WI38 (cell line): ENCODE results near the gene SHROOM3.

ENCODE experiments used
- H3K4me3 ChIP-seq: 2 replicates; pipeline ENCODE4 v1.5.1; 2011; ENCODE audit warnings: low read depth, mild to moderate bottlenecking, control low read depth, low read length
- CTCF ChIP-seq: IDR thresholded peaks from 2 replicates; pipeline ENCODE4 v1.5.1; 2012; ENCODE audit warnings: low read depth, mild to moderate bottlenecking, control low read depth, low read length

SHROOM3 gene

GRCh38 chr4:76792418-76792817 lies 357.4 kb downstream of the SHROOM3 start:
- no peak for TF ChIP-seq CTCF

GRCh38 chr4:76795243-76795642 lies 360.2 kb downstream of the SHROOM3 start:
- TF ChIP-seq CTCF: no peak
- no peak overlapping the region for H3K4me3 ChIP-seq

More at GRCh38 chr4:76792418-76792817, 357.4 kb downstream of the SHROOM3 start:
- H3K4me3 ChIP-seq: no peak overlapping the region

GRCh38 chr4:76799140-76799539 lies 364.1 kb downstream of the SHROOM3 start:
- no peak for TF ChIP-seq CTCF
- no peak overlapping the region for H3K4me3 ChIP-seq

GRCh38 chr4:76799718-76800117 lies 364.7 kb downstream of the SHROOM3 start:
- H3K4me3 ChIP-seq: no peak overlapping the region
- TF ChIP-seq CTCF: no peak

- no peak for TF ChIP-seq CTCF
- no peak overlapping the region for H3K4me3 ChIP-seq
These were observed 365.9 kb downstream of the SHROOM3 start for GRCh38 chr4:76800902-76801301.

- TF ChIP-seq CTCF: no peak
- no peak overlapping the region for H3K4me3 ChIP-seq
These were observed 366.7 kb downstream of the SHROOM3 start for GRCh38 chr4:76801621-76802235.

GRCh38 chr4:76802236-76803021 lies 367.4 kb downstream of the SHROOM3 start:
- no peak for TF ChIP-seq CTCF
- H3K4me3 ChIP-seq: no peak overlapping the region
